ENCODE data around the gene TBC1D22A.

The TBC1D22A gene

DNA sequence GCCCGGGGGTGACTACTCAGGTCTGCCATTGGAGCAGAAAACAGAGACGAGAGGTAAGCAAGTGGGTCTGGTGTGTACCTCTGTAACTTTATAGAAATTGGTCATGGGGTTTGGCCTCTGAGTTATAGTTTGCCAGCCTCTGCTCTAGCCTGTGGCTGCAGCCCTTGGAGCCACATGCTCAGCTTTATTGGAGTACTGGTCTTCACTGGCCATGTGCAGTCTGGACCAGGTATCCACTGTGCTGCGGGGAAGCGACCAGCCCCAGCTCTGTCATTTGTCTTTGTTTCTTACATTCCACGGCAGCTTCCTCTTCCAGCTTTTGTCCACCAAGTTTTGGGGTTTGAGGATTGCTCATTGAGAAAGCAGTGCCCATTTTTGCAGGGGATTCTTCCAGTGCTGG, 453.4 kb downstream of the TBC1D22A start:
- DNase-seq: no peak
- Mint-ChIP-seq H3K9me3 (no peaks in the 10 kb centered on the region), H3K36me3 (ENCODE audit: low read depth) (no peaks in the 10 kb centered on the region), H3K27me3 (peaks cover 4% of the 10 kb centered on the region), H3K4me3 (no peak overlapping the region), H3K4me1 (no peaks in the 10 kb centered on the region), H3K27ac (no peak overlapping the region)
- no peak for ATAC-seq

DNA sequence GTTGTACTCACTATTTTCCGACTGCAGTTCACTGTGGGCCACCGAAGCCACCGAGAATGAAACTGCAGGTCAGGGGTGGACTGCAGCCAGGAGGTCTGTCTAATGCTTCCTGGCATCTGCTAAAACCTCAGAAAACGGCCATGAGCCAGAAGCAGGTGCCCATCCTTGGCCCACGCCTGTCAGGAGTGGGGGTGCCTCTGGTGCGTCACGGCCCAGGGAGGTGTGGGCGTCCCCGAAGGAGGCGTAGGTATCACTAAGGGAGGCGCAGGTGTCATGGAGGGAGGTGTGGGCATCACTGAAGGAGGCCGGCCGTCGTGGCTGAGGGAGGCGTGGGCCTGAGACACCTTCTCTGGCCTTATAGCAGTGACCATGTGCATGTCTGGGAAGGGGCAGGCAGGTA, 456.2 kb downstream of the TBC1D22A start:
- H3K4me3 Mint-ChIP-seq: no peak overlapping the region
- H3K27me3 Mint-ChIP-seq: peaks cover 4% of the 10 kb centered on the region
- H3K36me3 Mint-ChIP-seq (ENCODE audit: low read depth): no peaks in the 10 kb centered on the region
- DNase-seq: no peak
- H3K27ac Mint-ChIP-seq: no peak overlapping the region
- H3K4me1 Mint-ChIP-seq: no peaks in the 10 kb centered on the region
- H3K9me3 Mint-ChIP-seq: no peaks in the 10 kb centered on the region
- no peak for ATAC-seq

DNA sequence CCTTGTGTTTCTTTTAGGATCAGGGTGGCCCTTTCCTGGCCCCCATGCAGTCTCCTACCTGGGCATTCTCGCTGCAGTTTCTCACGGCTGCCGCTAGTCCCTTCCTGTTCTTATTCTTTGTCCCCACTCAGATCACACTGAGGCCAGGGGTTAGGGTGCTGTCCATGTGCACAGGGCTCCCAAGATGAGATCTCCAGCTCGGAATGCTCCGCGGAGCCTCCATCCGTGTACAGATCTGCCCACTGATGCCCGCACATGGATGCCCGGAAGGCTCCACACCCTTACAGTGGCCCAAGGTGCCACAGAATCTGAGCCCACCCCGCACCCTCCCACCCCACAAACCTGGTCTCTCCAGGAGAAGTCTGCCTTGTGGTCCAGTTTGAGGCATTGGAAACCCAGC, 457.3 kb downstream of the TBC1D22A start:
- no peak overlapping the region for H3K4me3 Mint-ChIP-seq
- peaks cover 4% of the 10 kb centered on the region for H3K27me3 Mint-ChIP-seq
- H3K36me3 Mint-ChIP-seq (ENCODE audit: low read depth): no peaks in the 10 kb centered on the region
- DNase-seq (no peak), ATAC-seq (no peak)
- H3K27ac Mint-ChIP-seq: no peak overlapping the region
- H3K9me3 Mint-ChIP-seq: no peaks in the 10 kb centered on the region
- no peaks in the 10 kb centered on the region for H3K4me1 Mint-ChIP-seq

DNA sequence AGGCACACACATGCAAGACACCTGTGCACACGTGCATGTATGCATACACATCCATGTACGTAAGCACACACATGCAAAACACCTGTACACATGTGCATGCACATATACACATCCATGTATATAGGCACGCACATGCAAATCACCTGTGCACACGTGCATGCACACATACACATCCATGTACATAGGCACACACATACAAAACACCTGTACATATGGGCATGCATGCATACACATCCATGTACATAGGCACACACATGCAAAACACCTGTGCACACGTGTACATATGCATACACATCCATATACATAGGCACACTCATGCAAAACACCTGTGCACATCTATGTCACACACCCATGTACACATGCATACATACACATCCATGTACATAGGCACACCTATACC, 458.3 kb downstream of the TBC1D22A start:
- Mint-ChIP-seq H3K36me3 (ENCODE audit: low read depth) (no peaks in the 10 kb centered on the region), H3K4me3 (no peak overlapping the region), H3K4me1 (no peaks in the 10 kb centered on the region), H3K27ac (no peak overlapping the region), H3K9me3 (no peaks in the 10 kb centered on the region), H3K27me3 (peaks cover 4% of the 10 kb centered on the region)
- ATAC-seq (no peak), DNase-seq (no peak)

DNA sequence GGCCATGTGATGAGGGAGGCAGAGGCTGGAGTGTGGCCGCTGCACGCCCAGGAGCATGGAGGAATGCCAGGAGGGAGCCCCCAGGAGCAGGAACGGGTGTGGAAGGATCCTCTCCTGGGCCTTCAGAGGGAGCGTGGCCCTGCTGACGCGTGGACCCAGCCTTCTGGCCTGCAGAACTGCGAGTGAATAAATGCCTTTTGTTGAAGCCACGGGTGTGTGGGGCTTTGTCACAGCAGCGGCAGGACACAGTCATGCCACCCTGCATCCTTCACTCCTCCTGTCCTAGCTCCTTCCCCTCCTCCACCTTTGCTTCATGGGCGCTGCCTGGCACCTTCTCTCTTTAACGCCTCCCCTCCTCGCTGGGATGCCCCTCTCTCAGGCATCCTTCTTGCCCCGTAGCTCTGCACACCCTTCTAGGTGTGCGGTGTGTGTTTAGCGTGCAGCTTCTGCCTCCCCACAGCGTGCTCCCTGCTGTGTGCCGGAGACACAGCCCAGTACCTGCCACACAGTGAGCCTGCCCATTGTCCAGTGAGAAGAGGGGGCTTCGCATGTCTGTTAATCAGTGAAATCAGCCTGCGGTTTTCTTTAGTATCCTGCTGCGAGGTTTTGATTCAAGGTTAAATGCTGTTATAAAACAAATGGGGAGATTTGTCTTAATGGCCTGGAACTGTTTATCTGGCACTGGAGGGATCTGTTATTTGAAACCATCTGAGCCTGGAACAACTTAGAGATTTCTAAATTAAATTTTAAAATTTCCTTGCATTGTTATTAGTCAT, 459.6 kb downstream of the TBC1D22A start:
- DNase-seq (no peak), ATAC-seq (no peak)
- H3K27me3 Mint-ChIP-seq: peaks cover 2% of the 10 kb centered on the region
- H3K9me3 Mint-ChIP-seq: no peaks in the 10 kb centered on the region
- H3K4me1 Mint-ChIP-seq: no peaks in the 10 kb centered on the region
- H3K4me3 Mint-ChIP-seq: no peak overlapping the region
- H3K27ac Mint-ChIP-seq: no peak overlapping the region
- H3K36me3 Mint-ChIP-seq (ENCODE audit: low read depth): no peaks in the 10 kb centered on the region
